Activated CD4-positive, alpha-beta T cell treated with anti-CD3 and anti-CD28 coated beads, Interleukin-2, amount 50 U/mL, for 48 hours (primary cell): ENCODE data around the gene TEPSIN.

ENCODE experiments used
- DNase-seq, 2 experiments: peaks; one replicate each; pipeline ENCODE4 v3.0.0-alpha.2; 2020

The TEPSIN gene

GRCh38 chr17:81180836-81181810 is 57.7 kb downstream of the TEPSIN start:
- DNase-seq = no peak

DNA sequence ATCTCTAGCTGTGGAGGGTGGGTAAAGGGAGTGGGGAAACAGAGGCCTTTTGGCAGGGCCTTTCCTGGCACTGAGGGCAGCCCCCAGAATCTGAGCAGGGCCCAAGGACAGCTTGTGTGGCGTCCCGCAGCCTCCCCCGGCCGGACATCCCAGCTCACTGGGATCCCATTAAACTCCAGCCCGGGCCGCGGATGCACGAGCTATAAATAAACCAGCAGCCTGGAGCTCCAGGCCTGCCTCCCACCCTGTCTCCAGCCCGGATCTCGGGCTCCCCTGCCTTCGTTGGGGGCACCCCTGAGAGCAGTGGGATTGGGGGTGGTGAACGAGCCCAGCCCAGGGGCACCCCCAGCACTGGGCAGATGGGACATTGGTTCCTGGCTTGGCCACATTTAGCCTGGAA is 59.0 kb downstream of the TEPSIN start:
- DNase-seq = no peak

DNA sequence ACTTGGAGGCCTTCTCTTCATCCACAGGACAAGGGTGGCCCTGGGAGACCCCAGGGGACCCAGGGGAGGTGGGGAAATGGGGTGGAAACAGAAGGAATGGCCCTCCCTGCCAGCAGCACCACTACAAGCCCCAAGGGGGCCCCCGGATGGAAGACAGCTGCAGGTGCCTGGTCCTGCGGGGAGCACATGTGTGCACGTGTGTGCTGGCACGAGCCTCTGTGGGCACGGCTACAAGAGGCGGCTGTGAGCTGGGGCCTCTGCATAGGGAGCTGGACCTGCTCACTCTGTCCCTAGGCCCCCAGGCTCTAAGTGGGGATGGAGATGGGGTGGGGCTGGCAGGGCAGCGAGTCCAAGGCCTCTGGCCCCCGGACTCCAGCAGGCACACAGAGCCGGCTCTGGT is 59.6 kb downstream of the TEPSIN start:
- DNase-seq = no peak
